HG03175 (cell line): ENCODE data around the gene RPL35A.
"Not testable (repeated sequence)": the region's sequence is repeated elsewhere in the genome, so short reads cannot be mapped to it uniquely, and the experiment has no call there.

Source experiments
- ATAC-seq: cut with Tn5 transposase; IDR thresholded peaks from one replicate; pipeline ENCODE4 v1.9.1; 2021; ENCODE audit warnings: mild to moderate bottlenecking, moderate library complexity; ENCODE audit not compliant: unreplicated experiment

RPL35A gene

GRCh38 chr3:197951392-197951990 is 1.5 kb downstream of the RPL35A start:
- ATAC-seq = no peak

GRCh38 chr3:197952440-197952839 is 2.5 kb downstream of the RPL35A start:
- ATAC-seq = no peak

GRCh38 chr3:197953325-197953724 is 3.3 kb downstream of the RPL35A start:
- ATAC-seq = no peak

GRCh38 chr3:197953881-197954280 is 3.9 kb downstream of the RPL35A start:
- no peak for ATAC-seq

- ATAC-seq = no peak
Measured at GRCh38 chr3:197955892-197956477, 6.0 kb downstream of the RPL35A start.

GRCh38 chr3:197956626-197956988 is 6.6 kb downstream of the RPL35A start:
- ATAC-seq = no peak

GRCh38 chr3:197957790-197958133 is 7.8 kb downstream of the RPL35A start:
- no peak for ATAC-seq

GRCh38 chr3:197958346-197958745 is 8.4 kb downstream of the RPL35A start:
- ATAC-seq = no peak

GRCh38 chr3:197958848-197959247 is 8.9 kb downstream of the RPL35A start:
- ATAC-seq = not testable (repeated sequence)

- no peak for ATAC-seq
Measured at GRCh38 chr3:197959500-197959890, 9.5 kb downstream of the RPL35A start.

- peak; percentile 99 for ATAC-seq
Measured at GRCh38 chr3:197959891-197960693, 10.1 kb downstream of the RPL35A start, which contains the start of gene LMLN. TSS of gene LMLN (plus strand) at chr3:197960217. CDS start at chr3:197960246, 29 bp downstream.

- no peak for ATAC-seq
Measured at GRCh38 chr3:197960694-197961581, 10.9 kb downstream of the RPL35A start.

GRCh38 chr3:197961582-197961945 is 11.6 kb downstream of the RPL35A start:
- ATAC-seq = no peak

- ATAC-seq = no peak
Measured at GRCh38 chr3:197963019-197963637, 13.1 kb downstream of the RPL35A start.

- ATAC-seq = not testable (repeated sequence)
Measured at GRCh38 chr3:197967337-197967989, 17.5 kb downstream of the RPL35A start.

GRCh38 chr3:197970588-197970987 is 20.6 kb downstream of the RPL35A start:
- ATAC-seq = no peak

- no peak for ATAC-seq
Measured at GRCh38 chr3:197974016-197974415, 24.0 kb downstream of the RPL35A start.

- ATAC-seq = no peak
Measured at GRCh38 chr3:197975311-197975710, 25.3 kb downstream of the RPL35A start.

GRCh38 chr3:197983076-197983475 is 33.1 kb downstream of the RPL35A start:
- no peak for ATAC-seq

GRCh38 chr3:197989651-197990050 is 39.7 kb downstream of the RPL35A start:
- no peak for ATAC-seq
